Kidney glomerular epithelial cell (primary cell): Measurements from ENCODE around the gene FBLN2.

Source experiments
- DNase-seq: peaks from one replicate; lab custom pipeline; 2025; lab: John Stamatoyannopoulos, UW

FBLN2 gene

GRCh38 chr3:13567684-13568514, 19.0 kb downstream of the FBLN2 start:
- no peak for DNase-seq

- DNase-seq: no peak
Observed at GRCh38 chr3:13568515-13569028, 19.6 kb downstream of the FBLN2 start.

- no peak for DNase-seq
Observed at GRCh38 chr3:13569201-13569600, 20.3 kb downstream of the FBLN2 start.

GRCh38 chr3:13569641-13570390, 20.9 kb downstream of the FBLN2 start:
- DNase-seq: no peak

GRCh38 chr3:13570391-13571194, 21.7 kb downstream of the FBLN2 start:
- no peak for DNase-seq

GRCh38 chr3:13571264-13571663, 22.3 kb downstream of the FBLN2 start:
- DNase-seq: no peak

- DNase-seq: no peak
Observed at GRCh38 chr3:13571831-13572750, 23.2 kb downstream of the FBLN2 start.

GRCh38 chr3:13572926-13573623, 24.1 kb downstream of the FBLN2 start:
- no peak for DNase-seq

GRCh38 chr3:13574083-13574797, 25.3 kb downstream of the FBLN2 start:
- no peak for DNase-seq

GRCh38 chr3:13574798-13575451, 26.0 kb downstream of the FBLN2 start:
- DNase-seq: no peak

- DNase-seq: no peak
Observed at GRCh38 chr3:13575459-13576061, 26.6 kb downstream of the FBLN2 start.

GRCh38 chr3:13577181-13578121, 28.5 kb downstream of the FBLN2 start:
- DNase-seq: no peak

GRCh38 chr3:13578251-13578650, 29.3 kb downstream of the FBLN2 start:
- no peak for DNase-seq

GRCh38 chr3:13579063-13579462, 30.1 kb downstream of the FBLN2 start:
- DNase-seq: no peak

GRCh38 chr3:13580256-13581023, 31.5 kb downstream of the FBLN2 start:
- no peak for DNase-seq

GRCh38 chr3:13581485-13582365, 32.8 kb downstream of the FBLN2 start:
- no peak for DNase-seq
